ENCODE results near the gene TPRN. TPM values are rescaled to one million over a fixed set of nuclear protein-coding genes. Genes with fewer than 3 reads are reported as not detected.

TPRN gene
- total and polyA plus RNA-seq, 2 of the 4 experiments (the other 2 are of a cell fraction), result 1.8 to 5.3 TPM

DNA sequence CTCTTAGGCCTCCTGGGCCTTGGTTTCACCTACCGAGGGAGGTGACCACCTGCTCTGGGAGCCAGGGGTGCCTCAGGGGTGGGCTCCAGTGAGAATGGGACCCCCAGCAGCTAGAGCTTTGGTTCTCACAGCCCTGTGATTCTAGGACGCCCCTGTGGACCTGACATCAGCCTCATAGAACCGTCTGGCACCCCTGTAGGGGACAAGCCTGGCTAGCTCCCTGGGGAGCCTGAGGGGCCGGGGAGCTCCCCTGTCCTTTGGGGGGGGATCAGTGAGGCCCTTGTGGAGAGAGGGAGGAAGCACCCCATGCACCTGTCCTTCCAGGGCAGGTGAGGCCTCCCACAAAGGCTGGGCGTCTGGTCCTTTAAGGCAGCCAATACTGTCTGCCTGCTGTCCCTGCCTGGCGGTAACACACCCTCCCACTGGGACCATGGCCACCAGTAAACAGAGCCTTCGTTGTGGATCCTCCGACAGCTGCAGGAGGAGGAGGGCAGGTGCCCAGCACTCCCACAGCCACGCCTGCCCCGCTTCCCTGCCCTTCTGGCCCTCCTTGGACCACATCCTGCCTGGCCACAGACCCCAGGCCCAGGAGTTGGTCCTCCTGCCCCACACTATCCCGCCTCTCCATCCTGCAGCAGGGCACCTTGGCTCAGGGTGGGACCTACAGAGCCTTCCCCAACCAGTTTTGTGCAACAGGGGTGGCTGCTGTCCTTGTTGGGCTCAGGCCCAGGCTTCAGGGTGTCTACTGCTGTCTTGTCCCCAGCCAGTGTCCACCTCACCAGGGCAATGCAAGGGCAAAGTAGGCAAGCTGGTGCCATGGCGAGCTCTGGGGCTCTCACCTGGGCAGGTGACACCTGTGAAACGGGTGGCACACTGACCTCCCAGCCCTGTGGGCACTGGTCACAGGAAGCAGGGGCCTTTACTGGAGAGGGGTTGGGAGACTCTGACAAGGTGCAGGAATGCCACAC lies 37.5 kb upstream of the TPRN start:
- Histone ChIP-seq H4K5ac (ENCODE audit: low read depth, low read length) (no peak overlapping the region), H3K4me3 (ENCODE audit: insufficient read depth, low read depth, low read length) (no peak overlapping the region), H2AFZ (replicated peaks; ENCODE audit: low read length, poor library complexity) (no peak overlapping the region), H2BK20ac (ENCODE audit: low read depth, low read length) (no peak overlapping the region), H3K4ac (ENCODE audit: low read depth, low read length) (no peak overlapping the region), H3K27me3 (ENCODE audit: control insufficient read depth, insufficient read depth, low read length) (no peaks in the 10 kb centered on the region), H3K14ac (replicated peaks; ENCODE audit: low read depth, low read length) (no peak overlapping the region), H4K8ac (ENCODE audit: low read depth in 2 of 2, low read length in 2 of 2) (no peak overlapping the region), H3K9me1 (ENCODE audit: insufficient read depth, low read length) (no peaks in the 10 kb centered on the region), H3K18ac (ENCODE audit: low read depth, low read length) (no peak overlapping the region), H3K4me2 (ENCODE audit: low read depth, low read length) (no peak overlapping the region), H3K27ac (ENCODE audit: insufficient read depth, low read length) (no peak overlapping the region), H3K23ac (ENCODE audit: low read depth, low read length) (no peak overlapping the region; the same call in 1 of the 2 replicates), H2BK120ac (ENCODE audit: low read depth, low read length) (no peak overlapping the region), H4K91ac (ENCODE audit: insufficient read depth, low read depth, low read length) (no peak overlapping the region), H2BK5ac (ENCODE audit: low read depth, low read length, poor library complexity, severe bottlenecking) (no peak overlapping the region), H3K36me3 (ENCODE audit: control insufficient read depth, insufficient read depth, low read length) (peaks cover 12% of the 10 kb centered on the region), H3K4me1 (ENCODE audit: control insufficient read depth, insufficient read depth, low read length) (peaks cover 6% of the 10 kb centered on the region; the same call in 1 of the 2 replicates), H2AK5ac (ENCODE audit: low read depth, low read length) (no peak overlapping the region), H3K9me3 (ENCODE audit: control insufficient read depth, insufficient read depth, low read length) (no peaks in the 10 kb centered on the region), H2BK15ac (ENCODE audit: low read depth, low read length) (no peak overlapping the region), H3K56ac (ENCODE audit: extremely low read depth, insufficient read depth, low read length) (no peak overlapping the region), H4K20me1 (ENCODE audit: insufficient read depth, low read length) (peaks cover 22% of the 10 kb centered on the region), H3K9ac (ENCODE audit: low read depth, low read length) (no peak overlapping the region), H2AK9ac (replicated peaks; ENCODE audit: low read depth, low read length, poor library complexity) (no peak overlapping the region), H3K79me1 (ENCODE audit: low read depth in 1 of 2, low read length in 2 of 2) (peaks cover 8 to 40% of the 10 kb centered on the region in 2 experiments; a peak in 3 of 4 replicates)
- ChIA-PET POLR2A (ENCODE audit: unreplicated experiment) (interaction anchor here (0.9 kb wide), 1 partner anchor 15 kb away, joined by 6 read pairs; no protein-coding TSS in a partner anchor), CTCF (no interaction called here)
- ATAC-seq (ENCODE audit: low read depth) (no peak), DNase-seq (no peak)
- in situ Hi-C loops (cut with MboI; ENCODE audit: low sequenced_read_pairs), result no loop called here
- dilution Hi-C loops (cut with HindIII; ENCODE audit: low sequenced_read_pairs, unreplicated experiment), result no loop called here
- 60% methylated on average over 6 of the region's 13 CpGs; no CpG with 5 or more reads in 1 of the 2 experiments for WGBS, 2 experiments (ENCODE audit: extremely low coverage in 2 of 2, insufficient read length in 1 of 2)
- no TSS peak for BruUV-seq (replicated peaks)
- intact Hi-C loops (cut with micrococcal nuclease), result no loop called here
- TF ChIP-seq MAZ (IDR thresholded peaks at IDR 0.05; ENCODE audit: borderline replicate concordance, low read depth, low read length) (no peak), FOS (IDR thresholded peaks at IDR 0.05; ENCODE audit: low read depth, low read length) (no peak), NFE2L2 (IDR thresholded peaks at IDR 0.05; ENCODE audit: low read depth, low read length) (no peak), RFX5 (IDR thresholded peaks at IDR 0.05; ENCODE audit: low read depth, low read length) (no peak), MAFK (IDR thresholded peaks at IDR 0.05; ENCODE audit: low read depth, low read length) (no peak), RCOR1 (IDR thresholded peaks at IDR 0.05; ENCODE audit: insufficient replicate concordance, low read length) (no peak), MXI1 (IDR thresholded peaks at IDR 0.05; ENCODE audit: borderline replicate concordance, low read depth, low read length) (no peak), CEBPB (IDR thresholded peaks at IDR 0.05; ENCODE audit: low read depth, low read length) (no peak), CHD1 (IDR thresholded peaks at IDR 0.05; ENCODE audit: low read depth, low read length) (no peak), POLR2A (IDR thresholded peaks at IDR 0.05; ENCODE audit: low read depth, low read length) (no peak), SMC3 (IDR thresholded peaks at IDR 0.05; ENCODE audit: low read depth, low read length) (no peak)
- TF ChIP-seq, protein P1, sequence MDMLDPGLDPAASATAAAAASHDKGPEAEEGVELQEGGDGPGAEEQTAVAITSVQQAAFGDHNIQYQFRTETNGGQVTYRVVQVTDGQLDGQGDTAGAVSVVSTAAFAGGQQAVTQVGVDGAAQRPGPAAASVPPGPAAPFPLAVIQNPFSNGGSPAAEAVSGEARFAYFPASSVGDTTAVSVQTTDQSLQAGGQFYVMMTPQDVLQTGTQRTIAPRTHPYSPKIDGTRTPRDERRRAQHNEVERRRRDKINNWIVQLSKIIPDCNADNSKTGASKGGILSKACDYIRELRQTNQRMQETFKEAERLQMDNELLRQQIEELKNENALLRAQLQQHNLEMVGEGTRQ (IDR thresholded peaks at IDR 0.05; ENCODE audit: low read depth, low read length), result no peak
- TF ChIP-seq, protein P2, sequence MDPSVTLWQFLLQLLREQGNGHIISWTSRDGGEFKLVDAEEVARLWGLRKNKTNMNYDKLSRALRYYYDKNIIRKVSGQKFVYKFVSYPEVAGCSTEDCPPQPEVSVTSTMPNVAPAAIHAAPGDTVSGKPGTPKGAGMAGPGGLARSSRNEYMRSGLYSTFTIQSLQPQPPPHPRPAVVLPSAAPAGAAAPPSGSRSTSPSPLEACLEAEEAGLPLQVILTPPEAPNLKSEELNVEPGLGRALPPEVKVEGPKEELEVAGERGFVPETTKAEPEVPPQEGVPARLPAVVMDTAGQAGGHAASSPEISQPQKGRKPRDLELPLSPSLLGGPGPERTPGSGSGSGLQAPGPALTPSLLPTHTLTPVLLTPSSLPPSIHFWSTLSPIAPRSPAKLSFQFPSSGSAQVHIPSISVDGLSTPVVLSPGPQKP (IDR thresholded peaks at IDR 0.05; ENCODE audit: borderline replicate concordance, low read depth, low read length), result no peak
- TF ChIP-seq, protein P3, sequence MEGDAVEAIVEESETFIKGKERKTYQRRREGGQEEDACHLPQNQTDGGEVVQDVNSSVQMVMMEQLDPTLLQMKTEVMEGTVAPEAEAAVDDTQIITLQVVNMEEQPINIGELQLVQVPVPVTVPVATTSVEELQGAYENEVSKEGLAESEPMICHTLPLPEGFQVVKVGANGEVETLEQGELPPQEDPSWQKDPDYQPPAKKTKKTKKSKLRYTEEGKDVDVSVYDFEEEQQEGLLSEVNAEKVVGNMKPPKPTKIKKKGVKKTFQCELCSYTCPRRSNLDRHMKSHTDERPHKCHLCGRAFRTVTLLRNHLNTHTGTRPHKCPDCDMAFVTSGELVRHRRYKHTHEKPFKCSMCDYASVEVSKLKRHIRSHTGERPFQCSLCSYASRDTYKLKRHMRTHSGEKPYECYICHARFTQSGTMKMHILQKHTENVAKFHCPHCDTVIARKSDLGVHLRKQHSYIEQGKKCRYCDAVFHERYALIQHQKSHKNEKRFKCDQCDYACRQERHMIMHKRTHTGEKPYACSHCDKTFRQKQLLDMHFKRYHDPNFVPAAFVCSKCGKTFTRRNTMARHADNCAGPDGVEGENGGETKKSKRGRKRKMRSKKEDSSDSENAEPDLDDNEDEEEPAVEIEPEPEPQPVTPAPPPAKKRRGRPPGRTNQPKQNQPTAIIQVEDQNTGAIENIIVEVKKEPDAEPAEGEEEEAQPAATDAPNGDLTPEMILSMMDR (conservative IDR thresholded peaks at IDR 0.05; ENCODE audit: low read depth, low read length), result no peak
